Activated T-helper 2 cell treated with anti-CD3 and anti-CD28 coated beads, Interferon-gamma antibody, Interleukin-2, Interleukin-4, amounts not matched to agents 10 μg/mL and 5 μg/mL and 100 μg/mL, durations not matched to agents 14 hours and 24 hours and 36 hours (primary cell): ENCODE measurements around the gene NRDC. TPM values are rescaled to one million over a fixed set of nuclear protein-coding genes. Genes with fewer than 3 reads are reported as not detected.
"Not testable (repeated sequence)": the region's sequence is repeated elsewhere in the genome, so short reads cannot be mapped to it uniquely, and the experiment has no call there.

ENCODE experiments used
- DNase-seq: peaks from one replicate; pipeline ENCODE4 v3.0.0; 2021; ENCODE audit warnings: low spot score
- H3K27ac Mint-ChIP-seq: one replicate; pipeline ENCODE4 v1.8.0; 2021; ENCODE audit warnings: mixed read lengths
- H3K27me3 Mint-ChIP-seq: one replicate; pipeline ENCODE4 v1.8.0; 2021; ENCODE audit warnings: low read depth, mixed read lengths
- H3K36me3 Mint-ChIP-seq: one replicate; pipeline ENCODE4 v1.8.0; 2021; ENCODE audit warnings: low read depth, mixed read lengths
- H3K4me1 Mint-ChIP-seq: one replicate; pipeline ENCODE4 v1.8.0; 2021; ENCODE audit warnings: low read depth, mixed read lengths
- H3K4me3 Mint-ChIP-seq: one replicate; pipeline ENCODE4 v1.8.0; 2021; ENCODE audit warnings: low read depth, mild to moderate bottlenecking, moderate library complexity, mixed read lengths
- H3K9me3 Mint-ChIP-seq: one replicate; pipeline ENCODE4 v1.8.0; 2021; ENCODE audit warnings: mixed read lengths
- intact Hi-C: fragments of 100-400 bp; cut with micrococcal nuclease; formaldehyde crosslinking; loops from one replicate; pipeline ENCODE4 v1.15.1; 2023
- total RNA-seq: library from RNA; stranded (reverse); gene quantifications from 2 replicates; pipeline ENCODE4 v1.2.3, GENCODE V29; 2022

Gene NRDC
- total RNA-seq, 1 donor from 2014 or later: 182 TPM

DNA sequence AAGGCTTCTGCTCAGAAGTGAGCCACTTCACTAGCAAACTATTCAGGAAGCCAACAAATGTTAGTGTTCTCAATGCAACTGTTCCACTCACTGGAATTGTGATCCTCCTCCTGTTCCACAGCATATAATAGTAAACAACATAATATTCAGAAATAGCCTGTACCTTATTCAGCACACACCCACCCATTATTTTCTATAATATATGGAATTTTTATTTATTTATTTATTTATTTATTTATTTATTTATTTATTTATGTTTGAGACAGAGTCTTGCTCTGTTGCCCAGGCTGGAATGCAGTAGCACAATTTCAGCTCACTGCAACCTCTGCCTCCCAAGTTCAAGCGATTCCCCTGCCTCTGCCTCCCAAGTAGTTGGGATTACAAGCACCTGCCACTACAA, 5.3 kb downstream of the NRDC start:
- H3K9me3 Mint-ChIP-seq, H3K27me3 Mint-ChIP-seq, H3K4me3 Mint-ChIP-seq, H3K27ac Mint-ChIP-seq, DNase-seq: not testable (repeated sequence)
- intact Hi-C loops: loop anchor here (10.0 kb wide), 1 partner anchor 328 kb away; no protein-coding TSS in a partner anchor
- H3K4me1 Mint-ChIP-seq: peaks cover 50% of the 10 kb centered on the region
- H3K36me3 Mint-ChIP-seq: peaks cover 47% of the 10 kb centered on the region

DNA sequence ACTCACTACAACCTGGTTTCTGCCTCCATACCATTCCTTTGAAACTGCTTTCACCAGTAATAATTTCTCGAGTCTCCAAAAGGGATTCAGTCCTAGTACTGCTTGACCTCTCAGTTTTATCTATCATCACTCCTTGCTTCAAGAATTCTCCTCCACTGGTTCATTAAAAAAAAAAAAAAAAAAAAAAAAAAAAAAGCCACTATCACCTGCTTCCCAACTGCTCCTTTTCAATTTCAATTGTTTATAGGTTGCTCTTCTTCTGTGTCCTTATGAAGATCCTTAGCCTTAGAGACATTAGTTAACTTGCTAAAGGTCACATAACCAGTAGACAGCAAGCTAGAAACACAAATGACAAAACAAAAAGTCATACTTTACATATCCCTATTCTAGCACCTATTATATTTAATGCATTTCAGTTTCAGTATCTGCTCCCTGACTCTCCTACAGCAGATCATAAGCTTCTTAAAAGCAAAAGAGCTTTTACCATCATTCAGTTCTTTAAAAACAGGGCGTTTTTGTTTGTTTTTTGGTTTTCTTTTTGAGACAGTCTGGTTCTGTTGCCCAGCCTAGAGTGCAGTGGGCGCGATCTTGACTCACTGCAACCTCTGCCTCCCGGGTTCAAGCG, 7.1 kb downstream of the NRDC start:
- Mint-ChIP-seq H3K9me3 (no peaks in the 10 kb centered on the region), H3K36me3 (peaks cover 51% of the 10 kb centered on the region), H3K4me1 (peaks cover 55% of the 10 kb centered on the region), H3K4me3 (no peak overlapping the region), H3K27me3 (no peaks in the 10 kb centered on the region), H3K27ac (peak overlapping the region; percentile 61)
- no peak for DNase-seq
- intact Hi-C loops: loop anchor here (10.0 kb wide), 1 partner anchor 327 kb away; no protein-coding TSS in a partner anchor

DNA sequence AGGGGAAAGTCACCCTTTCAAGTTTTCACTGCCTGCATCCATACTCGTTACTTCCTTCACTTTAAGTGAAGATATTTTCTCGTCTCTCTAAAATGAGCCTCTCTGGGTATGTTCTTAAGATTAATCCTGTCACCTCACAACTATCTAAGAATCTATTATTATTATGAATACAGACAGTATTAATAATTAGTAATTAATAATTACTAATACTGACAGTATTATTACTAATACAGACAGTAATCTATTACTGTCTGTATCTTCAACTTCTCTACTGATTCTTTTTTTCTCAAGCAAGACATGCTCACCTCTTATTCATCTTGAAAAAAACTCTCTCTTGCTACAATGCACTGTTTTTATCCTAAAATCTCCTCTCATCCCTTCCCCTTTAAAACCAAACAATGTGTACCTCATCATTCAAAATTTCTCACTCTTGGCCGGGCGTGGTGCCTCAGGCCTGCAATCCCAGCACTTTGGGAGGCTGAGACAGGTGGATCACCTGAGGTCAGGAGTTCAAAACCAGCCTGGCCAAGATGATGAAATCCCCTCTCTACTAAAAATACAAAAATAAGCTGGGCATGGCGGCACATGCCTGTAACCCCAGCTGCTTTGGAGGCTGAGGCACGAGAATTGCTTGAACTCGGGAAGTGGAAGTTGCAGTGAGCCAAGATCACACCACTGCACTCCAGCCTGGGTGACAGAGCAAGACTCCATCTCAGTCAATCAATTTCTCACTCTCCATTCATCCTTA, 7.8 kb downstream of the NRDC start:
- Mint-ChIP-seq H3K27me3 (no peaks in the 10 kb centered on the region), H3K27ac (peak overlapping the region; percentile 24), H3K9me3 (no peaks in the 10 kb centered on the region), H3K4me3 (no peak overlapping the region), H3K4me1 (peaks cover 55% of the 10 kb centered on the region), H3K36me3 (peaks cover 50% of the 10 kb centered on the region)
- DNase-seq: no peak
- intact Hi-C loops: loop anchor here (10.0 kb wide), 1 partner anchor 326 kb away; no protein-coding TSS in a partner anchor

DNA sequence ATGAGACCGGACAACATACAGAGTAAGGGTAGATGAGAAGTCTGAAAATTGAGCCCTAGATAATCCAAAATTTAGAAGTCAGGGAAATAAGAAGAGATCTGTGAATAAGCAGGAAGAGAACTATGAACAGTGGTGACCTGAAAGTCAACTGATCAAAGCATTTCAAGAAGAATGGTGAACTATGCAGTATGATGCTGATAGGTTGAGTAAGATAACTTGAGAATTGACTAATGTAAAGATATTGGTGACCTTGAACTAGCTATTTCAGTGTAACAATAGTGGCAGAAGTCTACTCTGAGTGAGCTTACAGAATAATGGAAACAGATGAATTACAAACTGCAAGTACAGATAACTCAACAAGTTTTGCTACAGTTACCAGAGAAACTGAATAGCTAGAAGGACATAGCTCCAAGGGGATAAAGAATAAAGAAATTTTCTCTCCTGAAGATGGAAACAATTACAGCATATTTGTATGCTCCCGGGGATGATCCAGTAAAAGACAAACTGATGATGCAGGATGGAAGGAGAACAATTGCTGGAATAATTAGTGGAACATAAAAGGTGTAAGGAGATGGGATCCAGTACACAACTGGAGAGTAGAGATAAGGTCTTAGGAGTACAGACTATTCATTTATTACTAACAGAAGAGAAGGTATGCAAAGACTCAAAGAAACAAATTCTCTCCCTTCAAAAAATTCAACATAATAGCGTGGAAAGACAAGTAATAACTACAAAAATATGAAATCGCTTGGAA, 10.9 kb downstream of the NRDC start:
- Mint-ChIP-seq H3K4me1 (peaks cover 44% of the 10 kb centered on the region), H3K4me3 (no peak overlapping the region), H3K9me3 (no peaks in the 10 kb centered on the region), H3K27ac (no peak overlapping the region), H3K27me3 (no peaks in the 10 kb centered on the region), H3K36me3 (peaks cover 36% of the 10 kb centered on the region)
- no peak for DNase-seq
- intact Hi-C loops: no loop called here

DNA sequence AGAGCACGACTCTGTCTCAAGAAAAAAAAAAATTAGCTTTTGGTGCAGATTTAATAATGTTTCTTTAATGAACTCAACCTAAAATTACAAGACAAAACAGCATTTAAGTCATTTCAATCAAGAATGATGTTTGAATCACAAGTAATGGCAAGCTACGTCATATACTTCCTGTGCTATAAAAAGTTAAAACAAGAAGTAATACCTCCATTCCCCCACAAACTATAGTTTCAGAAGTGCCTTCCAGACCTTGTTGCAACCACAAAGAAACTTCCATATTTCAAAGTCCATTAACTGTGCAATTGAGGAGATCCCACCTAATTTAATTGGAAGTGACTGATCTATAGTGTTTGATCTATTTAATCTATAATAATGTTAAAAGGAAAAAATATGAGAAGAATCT, 15.1 kb downstream of the NRDC start:
- peaks cover 28% of the 10 kb centered on the region for H3K36me3 Mint-ChIP-seq
- intact Hi-C loops: no loop called here
- H3K4me1 Mint-ChIP-seq: peaks cover 30% of the 10 kb centered on the region
- H3K27me3 Mint-ChIP-seq: no peaks in the 10 kb centered on the region
- DNase-seq: no peak
- H3K9me3 Mint-ChIP-seq: no peaks in the 10 kb centered on the region
- no peak overlapping the region for H3K4me3 Mint-ChIP-seq
- H3K27ac Mint-ChIP-seq: peak overlapping the region; percentile 25

DNA sequence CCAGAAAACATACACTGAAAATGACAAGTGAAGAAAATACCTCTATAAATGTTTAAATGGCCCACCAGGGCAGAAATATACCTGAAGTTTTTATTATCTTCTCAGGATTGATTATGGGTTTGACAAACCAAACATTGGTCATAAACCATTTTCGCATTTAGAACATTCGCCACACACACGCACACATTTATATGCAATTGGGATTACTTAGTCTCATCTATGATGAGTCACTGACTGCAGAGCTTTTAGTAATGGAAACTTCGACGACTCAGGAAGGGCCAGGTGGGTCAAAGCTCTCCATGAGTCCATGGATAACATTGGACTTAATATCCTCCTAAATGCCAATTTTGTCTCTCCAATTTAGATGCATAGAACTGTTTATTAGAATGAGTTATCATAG, 16.9 kb downstream of the NRDC start:
- Mint-ChIP-seq H3K4me3 (no peak overlapping the region), H3K27me3 (no peaks in the 10 kb centered on the region), H3K36me3 (peaks cover 23% of the 10 kb centered on the region), H3K9me3 (no peaks in the 10 kb centered on the region), H3K4me1 (peaks cover 15% of the 10 kb centered on the region), H3K27ac (no peak overlapping the region)
- DNase-seq: no peak
- intact Hi-C loops: no loop called here

DNA sequence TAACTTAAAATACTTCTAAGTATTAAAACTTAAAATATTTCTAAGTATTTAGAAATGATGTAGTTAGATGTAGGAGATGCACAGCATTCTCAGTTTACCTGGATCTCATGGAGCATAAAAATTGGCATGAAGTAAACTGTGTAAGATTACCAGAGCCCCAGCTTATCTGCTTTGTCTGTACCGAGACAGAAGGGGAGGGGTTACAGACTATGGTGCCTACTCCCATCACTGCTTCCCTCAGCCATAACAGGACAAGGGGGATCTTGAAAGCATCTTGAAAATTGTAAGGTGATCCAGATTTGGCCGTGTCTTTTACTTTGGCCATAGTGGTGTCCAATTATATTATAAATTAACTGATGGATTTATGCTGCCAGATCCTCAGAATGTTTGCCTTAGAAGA, 18.8 kb downstream of the NRDC start:
- no peak for DNase-seq
- intact Hi-C loops: no loop called here
- H3K4me1 Mint-ChIP-seq: peaks cover 13% of the 10 kb centered on the region
- H3K36me3 Mint-ChIP-seq: peaks cover 31% of the 10 kb centered on the region
- no peak overlapping the region for H3K4me3 Mint-ChIP-seq
- H3K9me3 Mint-ChIP-seq: no peaks in the 10 kb centered on the region
- no peak overlapping the region for H3K27ac Mint-ChIP-seq
- H3K27me3 Mint-ChIP-seq: no peaks in the 10 kb centered on the region

DNA sequence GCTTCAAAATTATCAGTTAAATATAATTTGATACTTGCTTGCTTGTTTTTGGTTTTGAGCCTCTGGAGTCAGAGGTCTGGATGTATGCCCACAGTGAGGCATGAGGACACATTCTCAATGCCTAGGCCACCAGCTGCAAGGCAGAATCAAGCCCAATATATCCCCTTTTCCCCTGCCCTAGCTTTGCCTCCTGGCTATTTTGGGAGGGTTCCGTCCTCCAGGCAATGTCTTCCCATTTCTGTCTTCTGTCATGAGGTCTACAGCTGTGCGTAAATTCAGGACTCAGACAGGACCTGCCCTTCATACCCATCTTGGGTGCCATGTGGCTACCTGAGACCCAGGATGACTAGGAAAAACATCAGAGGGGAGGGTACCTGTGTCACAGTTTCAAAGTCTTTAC, 19.2 kb downstream of the NRDC start:
- no peaks in the 10 kb centered on the region for H3K27me3 Mint-ChIP-seq
- intact Hi-C loops: no loop called here
- peaks cover 31% of the 10 kb centered on the region for H3K36me3 Mint-ChIP-seq
- H3K4me1 Mint-ChIP-seq: peaks cover 13% of the 10 kb centered on the region
- H3K9me3 Mint-ChIP-seq: no peaks in the 10 kb centered on the region
- no peak overlapping the region for H3K4me3 Mint-ChIP-seq
- DNase-seq: no peak
- no peak overlapping the region for H3K27ac Mint-ChIP-seq

DNA sequence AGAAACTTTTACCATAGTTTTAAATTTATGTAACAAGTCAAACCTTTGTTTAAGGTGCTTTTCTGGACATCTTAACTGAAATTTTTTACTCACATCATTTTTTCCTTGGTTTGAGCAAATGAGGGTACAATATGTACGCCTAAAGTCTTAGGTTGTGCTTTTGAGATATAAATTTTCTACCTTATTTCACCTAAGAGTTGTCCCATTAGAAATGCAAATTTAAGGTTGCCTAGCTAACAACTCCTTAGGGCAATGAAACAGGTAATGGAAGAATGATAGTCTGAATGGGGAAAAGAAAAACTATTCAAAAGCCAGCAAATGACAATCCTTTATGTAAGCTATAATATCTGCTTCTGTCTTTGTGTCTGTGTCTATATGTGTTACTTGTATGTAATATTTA, 19.6 kb downstream of the NRDC start:
- peaks cover 13% of the 10 kb centered on the region for H3K4me1 Mint-ChIP-seq
- intact Hi-C loops: no loop called here

DNA sequence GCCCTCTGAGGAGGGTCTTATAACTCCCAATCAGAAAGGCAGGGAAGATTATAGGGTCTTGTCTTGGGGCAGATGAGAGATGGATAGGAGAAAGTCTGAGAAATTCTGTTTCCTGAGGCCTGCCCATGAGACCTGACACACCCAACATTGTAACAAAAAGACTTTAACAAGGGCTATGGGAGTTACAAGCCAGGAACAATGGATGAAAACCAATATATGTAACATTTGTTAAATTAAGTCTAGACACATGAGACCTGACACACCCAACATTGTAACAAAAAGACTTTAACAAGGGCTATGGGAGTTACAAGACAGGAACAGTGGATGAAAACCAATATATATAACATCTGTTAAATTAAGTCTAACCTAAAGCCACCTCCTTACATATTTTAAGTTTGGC, 21.8 kb downstream of the NRDC start:
- Mint-ChIP-seq H3K4me3 (no peak overlapping the region), H3K4me1 (peaks cover 3% of the 10 kb centered on the region), H3K27me3 (no peaks in the 10 kb centered on the region), H3K36me3 (peaks cover 19% of the 10 kb centered on the region), H3K9me3 (no peaks in the 10 kb centered on the region), H3K27ac (no peak overlapping the region)
- no peak for DNase-seq
- intact Hi-C loops: no loop called here

More for the DNA sequence above, 19.6 kb downstream of the NRDC start:
- Mint-ChIP-seq H3K27me3 (no peaks in the 10 kb centered on the region), H3K36me3 (peaks cover 31% of the 10 kb centered on the region), H3K27ac (no peak overlapping the region), H3K4me3 (no peak overlapping the region), H3K9me3 (no peaks in the 10 kb centered on the region)
- no peak for DNase-seq

DNA sequence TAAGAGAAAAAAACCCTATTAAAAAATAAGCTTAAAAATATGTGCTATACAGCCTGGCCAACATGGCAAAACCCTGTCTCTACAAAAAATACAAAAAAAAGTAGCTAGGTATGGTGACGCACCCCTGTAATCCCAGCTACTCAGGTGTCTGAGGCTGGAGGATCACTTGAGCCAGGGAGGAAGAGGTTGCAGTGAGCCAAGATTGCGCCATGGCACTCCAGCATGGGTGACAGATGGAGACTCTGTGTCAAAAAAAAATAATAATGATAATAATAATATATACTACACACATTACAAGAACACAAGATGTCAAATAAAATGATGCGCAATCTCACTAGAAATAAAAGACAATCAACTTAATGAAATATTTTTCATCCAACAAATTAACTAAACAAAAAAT, 22.9 kb downstream of the NRDC start:
- H3K4me3 Mint-ChIP-seq: no peak overlapping the region
- peaks cover 21% of the 10 kb centered on the region for H3K36me3 Mint-ChIP-seq
- no peak overlapping the region for H3K27ac Mint-ChIP-seq
- peaks cover 4% of the 10 kb centered on the region for H3K4me1 Mint-ChIP-seq
- H3K27me3 Mint-ChIP-seq: no peaks in the 10 kb centered on the region
- DNase-seq: no peak
- H3K9me3 Mint-ChIP-seq: no peaks in the 10 kb centered on the region
- intact Hi-C loops: no loop called here

DNA sequence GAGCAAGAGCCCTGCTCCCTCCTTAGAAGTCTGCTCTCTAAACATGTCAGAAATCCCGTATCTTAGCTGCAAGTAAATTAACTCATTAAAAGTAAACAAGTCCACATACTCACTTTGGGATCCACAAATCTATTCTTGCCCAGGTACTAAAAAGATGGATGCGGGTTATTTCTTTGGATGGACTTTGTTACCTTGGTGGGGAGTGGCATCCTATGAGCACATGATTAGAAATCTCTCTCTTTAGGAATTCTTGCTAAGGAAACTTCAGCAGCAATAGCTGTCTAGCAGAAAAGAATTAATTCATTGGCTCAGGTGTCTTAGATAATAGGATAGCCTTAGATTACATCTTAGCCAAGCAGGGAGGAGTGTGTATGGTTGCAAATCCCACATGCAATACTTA, 25.2 kb downstream of the NRDC start:
- intact Hi-C loops: no loop called here
- DNase-seq: no peak
- H3K27me3 Mint-ChIP-seq: no peaks in the 10 kb centered on the region
- H3K4me3 Mint-ChIP-seq: no peak overlapping the region
- H3K36me3 Mint-ChIP-seq: peaks cover 17% of the 10 kb centered on the region
- no peaks in the 10 kb centered on the region for H3K9me3 Mint-ChIP-seq
- H3K27ac Mint-ChIP-seq: no peak overlapping the region
- H3K4me1 Mint-ChIP-seq: peaks cover 9% of the 10 kb centered on the region

DNA sequence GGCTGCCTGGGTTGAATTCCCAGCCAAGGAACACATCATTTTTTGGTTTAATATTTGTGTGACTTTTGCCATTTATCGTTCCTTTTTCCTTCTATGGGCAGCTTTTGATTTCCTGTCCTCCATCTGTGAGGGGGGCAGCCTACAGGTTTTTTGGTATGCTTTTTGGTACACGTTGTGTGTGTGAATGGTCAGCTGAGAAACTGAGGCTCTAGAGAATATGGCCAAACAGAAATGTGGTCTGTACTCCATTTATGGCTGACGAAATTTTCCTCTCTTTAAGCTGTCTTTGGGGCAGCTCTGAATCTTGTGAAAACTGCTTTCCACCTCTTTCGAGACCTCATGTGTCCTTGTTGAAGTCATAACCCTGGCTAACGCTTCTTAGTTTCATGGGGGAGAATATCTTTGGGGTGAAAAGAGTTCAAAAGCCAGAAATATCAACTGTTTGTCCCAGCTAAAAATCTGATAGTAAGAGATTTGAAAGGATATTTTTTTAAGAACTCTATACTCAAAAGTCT, 26.6 kb downstream of the NRDC start:
- no peak for DNase-seq
- no peaks in the 10 kb centered on the region for H3K9me3 Mint-ChIP-seq
- H3K4me1 Mint-ChIP-seq: peaks cover 9% of the 10 kb centered on the region
- intact Hi-C loops: no loop called here
- no peaks in the 10 kb centered on the region for H3K27me3 Mint-ChIP-seq
- H3K27ac Mint-ChIP-seq: no peak overlapping the region
- H3K36me3 Mint-ChIP-seq: peaks cover 19% of the 10 kb centered on the region
- H3K4me3 Mint-ChIP-seq: no peak overlapping the region
